GM12875 (cell line): ENCODE results near the gene RPTOR.
A peak's percentile ranks its signal among the peaks of the same experiment; 100 is the strongest.

Experiments
- H3K4me3 ChIP-seq: one replicate; pipeline ENCODE4 v1.5.1; 2011; ENCODE audit warnings: low read depth, low read length, control low read depth
- TF ChIP-seq, protein P1 (sequence below): IDR thresholded peaks from 2 replicates; pipeline ENCODE4 v1.5.1; 2011; ENCODE audit warnings: low read depth, mild to moderate bottlenecking, control low read depth, inconsistent platforms, low read length, moderate library complexity, borderline replicate concordance; ENCODE audit not compliant: insufficient read depth

RPTOR gene

DNA sequence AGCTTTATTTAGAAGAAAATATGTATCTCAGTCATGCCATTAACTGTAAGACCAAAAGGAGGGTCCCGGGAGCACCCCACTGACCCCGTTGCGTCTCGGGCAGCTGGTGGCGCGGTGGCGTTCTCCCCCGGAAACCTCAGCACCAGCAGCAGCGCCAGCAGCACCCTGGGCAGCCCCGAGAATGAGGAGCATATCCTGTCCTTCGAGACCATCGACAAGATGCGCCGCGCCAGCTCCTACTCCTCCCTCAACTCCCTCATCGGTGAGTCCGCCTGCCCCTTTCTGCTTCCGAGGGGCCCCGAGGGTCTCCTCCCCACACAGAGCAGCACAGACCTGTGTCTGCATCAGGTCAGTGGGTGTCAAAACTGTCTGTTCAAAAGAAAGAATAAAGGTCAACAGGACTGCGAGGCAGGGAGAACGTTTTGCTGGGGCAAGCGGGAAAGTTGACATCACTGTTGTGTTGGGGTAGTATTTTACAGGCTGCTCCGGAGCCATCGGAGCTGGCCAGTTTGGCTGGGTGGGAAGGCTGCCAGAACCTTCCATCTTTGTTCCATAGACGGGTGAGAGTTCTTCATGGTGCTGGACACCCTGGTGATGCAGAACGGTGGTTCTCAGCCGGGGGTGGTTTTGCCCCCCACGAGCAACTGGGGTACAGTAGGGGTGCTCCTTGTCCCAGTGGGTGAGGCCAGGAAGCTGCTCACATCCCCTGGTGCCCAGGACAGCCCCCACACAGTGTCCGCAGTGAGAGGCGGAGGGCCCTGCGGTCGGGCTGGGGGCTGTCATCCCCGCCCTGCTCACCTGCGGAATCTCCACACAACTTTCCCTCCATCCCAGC is 349.2 kb downstream of the RPTOR start:
- no peak overlapping the region for H3K4me3 ChIP-seq
- TF ChIP-seq, protein P1, sequence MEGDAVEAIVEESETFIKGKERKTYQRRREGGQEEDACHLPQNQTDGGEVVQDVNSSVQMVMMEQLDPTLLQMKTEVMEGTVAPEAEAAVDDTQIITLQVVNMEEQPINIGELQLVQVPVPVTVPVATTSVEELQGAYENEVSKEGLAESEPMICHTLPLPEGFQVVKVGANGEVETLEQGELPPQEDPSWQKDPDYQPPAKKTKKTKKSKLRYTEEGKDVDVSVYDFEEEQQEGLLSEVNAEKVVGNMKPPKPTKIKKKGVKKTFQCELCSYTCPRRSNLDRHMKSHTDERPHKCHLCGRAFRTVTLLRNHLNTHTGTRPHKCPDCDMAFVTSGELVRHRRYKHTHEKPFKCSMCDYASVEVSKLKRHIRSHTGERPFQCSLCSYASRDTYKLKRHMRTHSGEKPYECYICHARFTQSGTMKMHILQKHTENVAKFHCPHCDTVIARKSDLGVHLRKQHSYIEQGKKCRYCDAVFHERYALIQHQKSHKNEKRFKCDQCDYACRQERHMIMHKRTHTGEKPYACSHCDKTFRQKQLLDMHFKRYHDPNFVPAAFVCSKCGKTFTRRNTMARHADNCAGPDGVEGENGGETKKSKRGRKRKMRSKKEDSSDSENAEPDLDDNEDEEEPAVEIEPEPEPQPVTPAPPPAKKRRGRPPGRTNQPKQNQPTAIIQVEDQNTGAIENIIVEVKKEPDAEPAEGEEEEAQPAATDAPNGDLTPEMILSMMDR, result no peak

DNA sequence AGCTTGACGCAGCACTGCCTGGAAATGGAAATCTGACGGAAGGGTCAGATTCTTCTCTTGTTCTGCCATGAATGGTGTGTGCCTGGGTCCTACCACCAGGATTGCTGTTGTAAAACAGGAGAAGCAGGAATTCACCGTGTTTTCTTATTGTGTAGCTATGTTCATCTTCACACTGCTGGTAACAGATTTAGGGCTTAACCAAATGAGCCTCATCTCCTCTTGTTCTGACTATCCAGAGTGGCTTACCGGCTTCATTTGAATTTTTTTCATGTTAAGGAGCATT is 349.7 kb downstream of the RPTOR start:
- H3K4me3 ChIP-seq, result no peak overlapping the region
- TF ChIP-seq, protein P1, result 0 out of 2 replicates have a peak, but pooled peaks have one; percentile 11

DNA sequence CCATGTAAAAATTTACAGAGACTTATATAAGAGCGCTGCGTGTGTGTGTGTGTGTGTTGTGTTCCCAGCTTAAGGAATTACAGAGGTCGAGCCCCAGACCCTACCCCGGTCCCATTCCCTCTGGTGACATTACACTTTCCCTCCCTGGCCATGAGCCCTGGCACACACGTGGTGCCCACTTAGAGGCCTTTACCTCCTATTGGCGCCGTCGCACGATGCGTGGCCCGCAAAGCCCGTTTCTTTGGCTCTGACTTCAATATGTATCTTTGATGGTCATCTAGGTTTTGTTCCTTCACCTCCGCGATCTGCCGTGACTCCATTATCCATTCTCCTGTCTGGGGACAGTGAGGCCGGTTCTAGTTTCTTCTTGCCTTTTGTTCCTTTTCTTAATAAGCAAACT is 350.1 kb downstream of the RPTOR start:
- TF ChIP-seq, protein P1, result no peak
- no peak overlapping the region for H3K4me3 ChIP-seq

DNA sequence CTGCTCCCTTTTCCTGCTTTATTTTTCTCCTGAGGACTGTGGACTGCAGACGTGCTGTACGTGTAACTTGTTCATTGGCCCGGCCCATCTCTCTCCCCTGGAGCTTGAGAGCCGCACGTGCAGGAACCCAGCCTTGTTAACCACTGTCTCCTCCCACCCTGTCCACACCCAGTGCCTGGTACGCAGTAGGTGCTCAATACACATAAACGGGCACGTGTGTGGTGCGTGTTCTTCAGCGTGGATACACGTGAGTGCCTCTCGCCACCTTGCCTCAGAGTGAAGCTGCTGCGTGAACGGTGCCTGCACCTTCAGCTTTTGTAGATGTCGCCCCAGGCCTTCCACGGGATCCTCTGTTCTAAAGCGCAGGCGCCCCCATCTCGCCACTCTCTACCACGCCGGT is 350.7 kb downstream of the RPTOR start:
- no peak overlapping the region for H3K4me3 ChIP-seq
- TF ChIP-seq, protein P1, result no peak

DNA sequence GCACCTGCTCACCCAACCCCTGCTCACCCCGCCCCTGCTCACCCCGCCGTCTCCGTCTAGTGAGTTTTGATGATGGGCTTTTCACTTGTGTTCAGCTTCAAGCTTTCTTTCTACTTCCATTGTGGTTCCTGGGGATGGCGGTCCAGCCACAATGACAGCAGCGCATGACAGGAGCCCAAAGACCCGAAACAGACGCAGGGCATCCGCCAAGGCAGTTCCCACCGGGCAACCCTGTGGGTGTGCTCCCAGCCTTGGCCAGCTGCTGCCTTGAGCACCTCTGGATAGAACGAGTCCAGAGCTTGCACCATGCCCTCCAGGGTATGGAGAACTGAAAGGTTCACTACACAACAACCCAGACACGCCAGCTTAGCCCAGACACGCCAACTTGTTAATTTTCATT is 354.1 kb downstream of the RPTOR start:
- H3K4me3 ChIP-seq, result no peak overlapping the region

DNA sequence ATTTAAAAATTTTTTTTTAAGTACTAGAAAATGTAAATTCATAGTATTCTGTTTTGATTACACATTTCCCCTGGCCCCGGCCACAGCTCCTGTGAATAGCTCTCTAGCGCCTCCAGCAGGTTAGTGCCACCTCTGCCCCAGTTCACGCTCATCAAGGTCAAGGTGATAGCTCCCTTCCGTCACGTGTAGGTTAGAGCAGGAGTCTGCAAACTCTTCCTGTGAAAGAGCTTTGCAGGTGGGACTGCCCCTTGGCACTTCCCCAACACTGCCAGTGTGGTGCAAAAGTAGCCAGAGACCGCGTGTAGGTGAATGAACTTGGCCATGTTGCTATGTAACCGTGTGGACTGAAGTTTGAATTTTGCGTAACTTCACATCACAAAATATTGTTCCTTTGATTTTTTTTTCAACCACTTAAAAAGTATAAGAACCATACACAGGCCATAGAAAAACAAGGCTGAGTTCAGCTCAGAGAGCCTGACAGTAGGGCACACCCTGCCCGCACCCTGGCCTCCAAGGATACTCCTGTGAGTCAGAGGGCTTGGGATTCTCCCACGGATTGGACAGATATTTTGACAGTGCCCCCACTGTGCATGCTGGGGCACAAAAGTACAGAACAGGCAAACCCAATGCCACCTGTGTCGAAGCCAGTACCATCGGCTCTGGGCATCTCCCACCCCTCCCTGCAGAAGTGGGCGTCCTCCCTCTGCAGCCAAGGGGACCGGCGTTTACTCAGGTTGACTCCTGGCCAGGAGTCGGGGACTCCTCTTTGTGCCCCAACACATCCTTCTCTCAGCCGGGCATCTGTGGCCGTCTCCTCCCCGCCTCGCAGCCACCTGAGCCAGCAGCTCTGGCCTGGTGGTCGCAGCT is 355.0 kb downstream of the RPTOR start:
- TF ChIP-seq, protein P1, result peak; percentile 76
- H3K4me3 ChIP-seq, result no peak overlapping the region

More for the DNA sequence above, 354.1 kb downstream of the RPTOR start:
- TF ChIP-seq, protein P1, result no peak
